HUES6 (cell line): ENCODE measurements around the gene RPS19BP1.
"Not testable (repeated sequence)": the region's sequence is repeated elsewhere in the genome, so short reads cannot be mapped to it uniquely, and the experiment has no call there.

Experiments
- H3K27ac ChIP-seq: 2 replicates; pipeline ENCODE4 v1.7.0; 2013; ENCODE audit warnings: low read depth, mild to moderate bottlenecking, low read length, inconsistent platforms
- H3K27me3 ChIP-seq: 2 replicates; pipeline ENCODE4 v1.6.1; 2013; ENCODE audit warnings: low read length; ENCODE audit not compliant: control insufficient read depth, insufficient read depth
- H3K36me3 ChIP-seq: 2 replicates; pipeline ENCODE4 v1.6.1; 2013; ENCODE audit warnings: low read length; ENCODE audit not compliant: control insufficient read depth, insufficient read depth
- H3K4me1 ChIP-seq: 2 replicates; pipeline ENCODE4 v1.6.1; 2013; ENCODE audit warnings: low read length; ENCODE audit not compliant: control insufficient read depth, insufficient read depth
- H3K4me3 ChIP-seq: 2 replicates; pipeline ENCODE4 v1.5.1; 2013; ENCODE audit warnings: low read depth, low read length
- H3K9ac ChIP-seq: one replicate; pipeline ENCODE4 v1.6.1; 2013; ENCODE audit warnings: mild to moderate bottlenecking, low read length
- H3K9me3 ChIP-seq: 2 replicates; pipeline ENCODE4 v1.6.1; 2013; ENCODE audit warnings: low read depth, low read length; ENCODE audit not compliant: control insufficient read depth, insufficient read depth

RPS19BP1 gene

DNA sequence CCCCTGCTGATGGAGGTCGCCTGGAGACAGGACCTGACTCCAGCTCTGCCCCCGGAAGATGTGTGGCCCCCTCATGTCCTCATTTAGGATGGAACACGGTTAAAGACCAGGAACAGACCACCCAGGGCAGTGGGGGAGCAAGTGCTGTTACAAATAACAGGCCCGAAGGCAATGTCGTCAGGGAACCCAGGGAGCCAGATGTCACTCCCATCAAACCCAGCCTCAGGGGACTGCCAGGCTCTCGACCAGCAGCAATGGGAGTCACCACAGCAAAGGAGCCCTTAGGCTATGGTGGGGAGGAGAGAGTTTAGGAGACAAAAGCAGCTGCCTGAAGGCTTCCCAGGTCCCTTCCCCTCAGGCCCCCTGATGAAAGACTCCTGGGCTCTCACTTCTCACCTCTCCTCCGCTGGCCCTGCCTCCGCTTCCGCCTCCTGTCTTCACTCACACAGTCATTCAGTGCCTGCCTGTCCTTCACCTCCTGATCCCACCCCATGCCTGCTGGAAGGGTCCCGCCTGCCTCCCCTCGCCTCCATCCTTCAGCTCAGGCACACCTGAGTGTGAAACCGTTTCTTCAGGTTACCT lies 4.4 kb downstream of the RPS19BP1 start:
- H3K4me3 ChIP-seq: no peak overlapping the region
- H3K27ac ChIP-seq: no peak overlapping the region
- H3K9ac ChIP-seq: peak overlapping the region; percentile 1
- H3K27me3 ChIP-seq: no peaks in the 10 kb centered on the region
- peaks cover 47% of the 10 kb centered on the region for H3K36me3 ChIP-seq
- H3K4me1 ChIP-seq: peaks cover 37% of the 10 kb centered on the region
- no peaks in the 10 kb centered on the region for H3K9me3 ChIP-seq

DNA sequence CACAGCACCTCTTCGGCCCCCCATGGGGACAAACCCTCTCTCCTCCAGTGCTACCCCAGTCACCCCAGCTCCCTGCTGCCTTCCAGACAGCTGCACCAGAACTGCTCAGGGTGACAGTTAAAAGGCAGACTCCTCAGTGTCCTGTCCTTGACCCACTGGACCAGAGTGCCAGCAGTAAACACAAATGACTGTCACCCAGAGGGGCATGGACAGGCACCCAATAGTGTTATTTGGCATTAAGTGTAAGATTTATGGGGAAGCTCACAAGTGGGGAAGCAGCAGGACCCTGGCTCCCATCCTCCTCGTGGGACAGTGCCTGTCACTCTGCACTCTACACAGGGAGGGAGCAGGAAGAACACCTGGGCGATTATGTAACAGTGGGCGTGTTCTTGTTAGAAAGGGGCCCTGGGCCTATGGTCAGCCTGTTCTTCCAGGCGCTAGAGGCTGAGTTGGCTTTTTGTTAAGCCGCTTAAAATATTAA lies 5.0 kb downstream of the RPS19BP1 start:
- Histone ChIP-seq H3K4me3 (no peak overlapping the region), H3K36me3 (peaks cover 53% of the 10 kb centered on the region), H3K9me3 (no peaks in the 10 kb centered on the region), H3K27ac (no peak overlapping the region), H3K4me1 (peaks cover 37% of the 10 kb centered on the region), H3K9ac (peak overlapping the region; percentile 9), H3K27me3 (no peaks in the 10 kb centered on the region)

DNA sequence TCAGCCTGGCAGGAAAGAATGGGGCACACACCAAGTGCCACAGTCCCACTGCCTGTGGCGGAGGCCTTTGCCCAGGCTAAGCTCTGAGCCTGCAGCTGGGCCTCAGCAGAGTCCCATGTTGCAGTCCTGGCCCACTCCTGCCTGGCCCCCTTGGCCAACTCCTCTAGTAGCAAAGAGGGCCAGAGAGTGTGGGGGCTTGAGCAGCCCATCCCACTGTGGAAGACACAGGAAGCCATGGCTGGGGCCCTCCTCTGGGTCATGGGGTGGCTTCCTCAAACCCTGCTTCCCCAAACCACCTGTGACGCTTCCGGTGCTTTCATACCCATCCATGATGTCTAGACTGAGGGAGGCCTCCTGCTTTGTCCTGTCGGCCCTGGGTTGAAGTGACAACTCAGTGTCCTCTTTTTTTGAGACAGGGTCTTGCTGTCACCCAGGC lies 5.8 kb downstream of the RPS19BP1 start:
- H3K27ac ChIP-seq: no peak overlapping the region
- H3K9me3 ChIP-seq: no peaks in the 10 kb centered on the region
- no peak overlapping the region for H3K9ac ChIP-seq
- peaks cover 61% of the 10 kb centered on the region for H3K36me3 ChIP-seq
- H3K4me3 ChIP-seq: no peak overlapping the region
- H3K27me3 ChIP-seq: no peaks in the 10 kb centered on the region
- peaks cover 34% of the 10 kb centered on the region for H3K4me1 ChIP-seq

DNA sequence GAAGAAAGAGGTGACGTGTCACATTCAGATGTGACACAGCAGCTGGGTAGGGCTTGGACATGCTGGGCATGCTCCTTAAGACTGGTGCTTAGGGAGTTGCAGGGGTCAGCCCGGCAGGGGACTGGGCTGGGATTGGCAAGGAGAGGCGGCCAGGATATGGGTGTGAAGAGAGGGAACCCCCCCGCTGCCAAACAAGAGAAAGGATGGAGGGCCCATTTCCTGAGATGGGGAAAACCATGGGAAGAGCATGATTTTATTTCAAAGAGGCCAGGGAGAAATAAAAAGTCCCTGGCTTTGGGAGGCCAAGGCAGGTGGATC lies 6.9 kb downstream of the RPS19BP1 start:
- H3K27me3 ChIP-seq: no peaks in the 10 kb centered on the region
- H3K27ac ChIP-seq: no peak overlapping the region
- H3K9ac ChIP-seq: no peak overlapping the region
- peaks cover 26% of the 10 kb centered on the region; the same call in 1 of the 2 replicates for H3K4me1 ChIP-seq
- H3K9me3 ChIP-seq: no peaks in the 10 kb centered on the region
- H3K4me3 ChIP-seq: no peak overlapping the region
- peaks cover 66% of the 10 kb centered on the region for H3K36me3 ChIP-seq

DNA sequence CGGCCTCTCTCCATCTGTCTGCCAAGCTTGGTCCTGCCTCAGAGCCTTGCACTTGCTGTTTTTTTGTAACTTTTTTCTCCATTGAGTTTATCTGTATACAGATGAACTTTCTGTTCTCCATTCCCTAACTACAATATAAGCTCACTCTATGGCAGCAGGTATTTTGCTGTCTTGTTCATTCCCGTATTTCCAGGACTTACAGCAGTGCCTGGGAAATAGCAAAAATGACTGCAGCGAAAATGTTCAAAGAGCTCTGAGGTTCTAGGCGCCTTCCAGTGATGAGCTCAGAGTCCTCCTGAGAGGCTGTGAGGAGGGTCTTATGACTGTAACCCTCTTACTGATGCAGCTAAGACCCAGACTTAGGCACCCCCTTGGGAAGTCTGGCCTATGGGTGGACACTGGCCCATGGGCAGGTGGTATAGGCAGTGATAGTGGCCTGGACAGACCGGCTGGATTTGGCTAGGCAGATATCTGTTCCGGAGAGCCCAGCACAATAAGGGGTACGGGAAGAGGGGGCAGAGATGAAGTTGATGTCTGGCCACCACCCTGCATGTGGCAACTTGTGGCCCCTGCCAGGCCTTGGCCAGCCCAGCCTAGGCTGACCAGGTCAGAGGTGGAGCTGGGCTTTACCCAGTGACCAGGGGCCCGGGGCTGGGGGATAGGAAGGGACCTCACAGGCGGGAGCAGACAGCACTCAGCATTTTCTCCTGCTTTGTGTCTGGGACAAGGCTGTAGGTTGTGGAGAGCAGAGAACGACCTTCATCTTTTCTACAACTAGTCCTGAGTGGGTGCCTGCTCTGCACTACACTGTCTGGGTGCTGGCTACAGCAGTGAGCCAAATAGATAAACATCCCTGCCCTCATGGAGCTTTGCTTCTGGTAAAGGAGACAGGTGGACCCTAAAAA lies 7.5 kb downstream of the RPS19BP1 start:
- H3K27me3 ChIP-seq: no peaks in the 10 kb centered on the region
- H3K4me1 ChIP-seq: peaks cover 26% of the 10 kb centered on the region; the same call in 1 of the 2 replicates
- H3K9me3 ChIP-seq: no peaks in the 10 kb centered on the region
- H3K36me3 ChIP-seq: peaks cover 63% of the 10 kb centered on the region
- H3K27ac ChIP-seq: no peak overlapping the region
- H3K9ac ChIP-seq: no peak overlapping the region
- no peak overlapping the region for H3K4me3 ChIP-seq

DNA sequence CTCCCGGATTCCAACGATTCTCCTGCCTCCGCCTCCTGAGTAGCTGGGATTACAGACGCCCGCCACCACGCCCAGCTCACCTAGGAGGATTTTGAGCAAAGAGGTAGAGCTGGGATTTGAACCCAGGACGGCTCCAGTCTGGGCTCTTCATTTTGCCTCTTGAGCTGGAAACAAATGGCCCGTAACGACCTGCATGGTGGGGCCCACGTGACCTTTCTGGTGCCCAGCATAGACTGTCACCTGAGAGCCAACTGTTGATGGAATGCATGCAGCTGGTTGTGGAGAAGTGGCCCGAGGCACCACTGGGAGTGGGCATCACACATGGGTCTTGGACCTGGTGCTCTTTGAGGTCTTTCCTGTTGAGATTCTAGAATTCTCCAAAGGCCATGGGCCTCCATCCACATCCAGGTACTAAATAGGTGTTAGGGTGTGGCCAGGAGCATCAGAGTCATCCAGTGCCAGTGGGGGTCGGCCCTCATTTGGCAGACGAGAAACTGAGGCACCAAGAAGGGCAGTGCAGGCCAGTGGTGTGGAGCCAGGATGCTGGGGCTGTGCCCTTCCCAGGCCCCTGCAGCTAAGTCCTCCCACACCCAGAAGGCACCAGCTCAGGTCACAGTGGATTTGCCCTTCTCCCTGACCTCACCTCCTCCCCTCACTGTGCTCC lies 8.3 kb downstream of the RPS19BP1 start:
- H3K9ac ChIP-seq: no peak overlapping the region
- peaks cover 20% of the 10 kb centered on the region; the same call in 1 of the 2 replicates for H3K4me1 ChIP-seq
- no peaks in the 10 kb centered on the region for H3K9me3 ChIP-seq
- no peak overlapping the region for H3K27ac ChIP-seq
- no peak overlapping the region for H3K4me3 ChIP-seq
- peaks cover 56% of the 10 kb centered on the region for H3K36me3 ChIP-seq
- no peaks in the 10 kb centered on the region for H3K27me3 ChIP-seq

DNA sequence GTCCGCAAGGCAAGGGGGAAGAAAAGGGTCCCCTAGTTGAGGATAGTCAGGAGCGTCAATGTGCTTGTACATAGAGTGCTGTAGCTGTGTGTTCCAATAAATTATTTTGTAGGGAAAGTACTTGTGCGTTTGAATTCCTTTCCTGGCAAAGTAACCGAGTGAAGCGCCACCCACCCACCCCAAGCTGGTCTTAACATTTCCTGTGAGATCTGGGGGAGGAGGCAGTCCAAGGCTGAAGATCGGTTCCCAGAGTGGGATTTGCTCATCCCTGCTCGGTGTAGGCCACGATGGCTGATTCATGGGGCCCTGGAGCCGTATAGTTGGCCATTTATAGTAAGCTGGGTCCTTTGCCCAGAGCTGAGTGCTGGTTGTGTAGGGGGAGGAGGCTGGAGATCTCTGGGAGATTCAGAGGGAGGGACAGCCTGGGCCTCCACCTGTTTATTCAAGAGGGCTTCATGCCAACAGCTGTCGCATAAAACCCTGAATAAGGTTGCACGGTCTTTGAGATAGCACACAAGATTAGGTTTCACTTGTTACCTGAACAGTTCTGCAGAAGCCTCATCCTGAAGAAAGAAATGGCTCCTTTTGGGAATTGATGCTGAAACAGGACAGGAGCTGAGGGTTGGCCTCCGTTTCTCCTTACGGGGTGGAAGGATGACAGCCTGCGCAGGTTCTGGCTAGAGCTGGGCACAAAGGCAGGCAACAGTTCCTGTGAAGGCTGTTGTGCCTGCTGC lies 9.8 kb downstream of the RPS19BP1 start:
- Histone ChIP-seq H3K27me3 (peaks cover 2% of the 10 kb centered on the region; the same call in 1 of the 2 replicates), H3K9me3 (no peaks in the 10 kb centered on the region), H3K27ac (no peak overlapping the region), H3K36me3 (peaks cover 47% of the 10 kb centered on the region), H3K4me1 (peaks cover 15% of the 10 kb centered on the region), H3K4me3 (peak overlapping the region; percentile 80), H3K9ac (peak overlapping the region; percentile 41)

DNA sequence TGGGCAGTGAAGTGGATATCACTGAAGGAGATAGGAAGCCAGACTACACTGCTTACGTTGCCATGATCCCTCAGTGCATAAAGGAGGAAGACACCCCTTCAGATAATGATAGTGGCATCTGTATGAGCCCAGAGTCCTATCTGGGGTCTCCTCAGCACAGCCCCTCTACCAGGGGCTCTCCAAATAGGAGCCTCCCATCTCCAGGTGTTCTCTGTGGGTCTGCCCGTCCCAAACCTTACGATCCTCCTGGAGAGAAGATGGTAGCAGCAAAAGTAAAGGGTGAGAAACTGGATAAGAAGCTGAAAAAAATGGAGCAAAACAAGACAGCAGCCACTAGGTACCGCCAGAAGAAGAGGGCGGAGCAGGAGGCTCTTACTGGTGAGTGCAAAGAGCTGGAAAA lies 10.5 kb downstream of the RPS19BP1 start:
- H3K27me3 ChIP-seq, H3K27ac ChIP-seq, H3K9me3 ChIP-seq: not testable (repeated sequence)
- Histone ChIP-seq H3K36me3 (peaks cover 48% of the 10 kb centered on the region), H3K4me3 (peak overlapping the region; percentile 80), H3K9ac (peak overlapping the region; percentile 98), H3K4me1 (peaks cover 11% of the 10 kb centered on the region)

DNA sequence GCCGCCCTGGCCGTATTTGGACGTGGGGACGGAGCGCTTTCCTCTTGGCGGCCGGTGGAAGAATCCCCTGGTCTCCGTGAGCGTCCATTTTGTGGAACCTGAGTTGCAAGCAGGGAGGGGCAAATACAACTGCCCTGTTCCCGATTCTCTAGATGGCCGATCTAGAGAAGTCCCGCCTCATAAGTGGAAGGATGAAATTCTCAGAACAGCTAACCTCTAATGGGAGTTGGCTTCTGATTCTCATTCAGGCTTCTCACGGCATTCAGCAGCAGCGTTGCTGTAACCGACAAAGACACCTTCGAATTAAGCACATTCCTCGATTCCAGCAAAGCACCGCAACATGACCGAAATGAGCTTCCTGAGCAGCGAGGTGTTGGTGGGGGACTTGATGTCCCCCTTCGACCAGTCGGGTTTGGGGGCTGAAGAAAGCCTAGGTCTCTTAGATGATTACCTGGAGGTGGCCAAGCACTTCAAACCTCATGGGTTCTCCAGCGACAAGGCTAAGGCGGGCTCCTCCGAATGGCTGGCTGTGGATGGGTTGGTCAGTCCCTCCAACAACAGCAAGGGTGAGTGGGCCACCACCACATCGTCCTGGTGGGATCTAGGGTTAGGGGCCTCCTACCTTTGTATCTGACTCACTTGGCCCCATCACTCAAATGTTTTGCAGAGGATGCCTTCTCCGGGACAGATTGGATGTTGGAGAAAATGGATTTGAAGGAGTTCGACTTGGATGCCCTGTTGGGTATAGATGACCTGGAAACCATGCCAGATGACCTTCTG lies 11.3 kb downstream of the RPS19BP1 start:
- peaks cover 52% of the 10 kb centered on the region for H3K36me3 ChIP-seq

More for the DNA sequence above, 11.3 kb downstream of the RPS19BP1 start:
- H3K4me1 ChIP-seq: peaks cover 11% of the 10 kb centered on the region
- H3K9ac ChIP-seq: peak overlapping the region; percentile 98
- H3K4me3 ChIP-seq: peak overlapping the region; percentile 80
- H3K27ac ChIP-seq: peak overlapping the region; percentile 98
- not testable (repeated sequence) for H3K9me3 ChIP-seq, H3K27me3 ChIP-seq
